ENCODE results near the gene KLF17.
"Not testable (repeated sequence)": the region's sequence is repeated elsewhere in the genome, so short reads cannot be mapped to it uniquely, and the experiment has no call there.

DNA sequence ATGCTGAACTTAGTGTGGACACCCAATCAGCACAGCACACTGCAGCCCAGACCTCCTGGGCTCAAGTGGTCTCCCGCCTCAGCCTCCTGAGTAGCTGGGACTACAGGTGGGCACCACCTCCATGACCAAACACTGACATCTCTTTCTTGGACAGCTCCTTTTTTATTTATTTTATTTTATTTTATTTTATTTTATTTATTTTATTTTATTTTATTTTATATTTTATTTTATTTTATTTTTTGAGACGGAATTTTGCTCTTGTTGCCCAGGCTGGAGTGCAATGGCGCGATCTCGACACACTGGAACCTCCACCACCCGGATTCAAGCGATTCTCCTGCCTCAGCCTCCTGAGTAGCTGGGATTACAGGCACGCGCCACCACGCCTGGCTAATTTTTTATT lies 1.3 kb upstream of the KLF17 start:
- TF ChIP-seq, protein P1, sequence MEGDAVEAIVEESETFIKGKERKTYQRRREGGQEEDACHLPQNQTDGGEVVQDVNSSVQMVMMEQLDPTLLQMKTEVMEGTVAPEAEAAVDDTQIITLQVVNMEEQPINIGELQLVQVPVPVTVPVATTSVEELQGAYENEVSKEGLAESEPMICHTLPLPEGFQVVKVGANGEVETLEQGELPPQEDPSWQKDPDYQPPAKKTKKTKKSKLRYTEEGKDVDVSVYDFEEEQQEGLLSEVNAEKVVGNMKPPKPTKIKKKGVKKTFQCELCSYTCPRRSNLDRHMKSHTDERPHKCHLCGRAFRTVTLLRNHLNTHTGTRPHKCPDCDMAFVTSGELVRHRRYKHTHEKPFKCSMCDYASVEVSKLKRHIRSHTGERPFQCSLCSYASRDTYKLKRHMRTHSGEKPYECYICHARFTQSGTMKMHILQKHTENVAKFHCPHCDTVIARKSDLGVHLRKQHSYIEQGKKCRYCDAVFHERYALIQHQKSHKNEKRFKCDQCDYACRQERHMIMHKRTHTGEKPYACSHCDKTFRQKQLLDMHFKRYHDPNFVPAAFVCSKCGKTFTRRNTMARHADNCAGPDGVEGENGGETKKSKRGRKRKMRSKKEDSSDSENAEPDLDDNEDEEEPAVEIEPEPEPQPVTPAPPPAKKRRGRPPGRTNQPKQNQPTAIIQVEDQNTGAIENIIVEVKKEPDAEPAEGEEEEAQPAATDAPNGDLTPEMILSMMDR (conservative IDR thresholded peaks at IDR 0.05 in 1 of 2, IDR thresholded peaks at IDR 0.05 in 1 of 2; ENCODE audit: extremely low read depth in 1 of 2, insufficient read depth in 1 of 2, low read depth in 1 of 2, low read length in 2 of 2): not testable (repeated sequence)
- not testable (repeated sequence) for TF ChIP-seq EZH2 (IDR thresholded peaks at IDR 0.05; ENCODE audit: borderline replicate concordance, low read length)

Data from mammary epithelial cell (primary cell).